SK-N-SH (cell line): ENCODE results near the gene PPP3R1. TPM values are rescaled to one million over a fixed set of nuclear protein-coding genes. Genes with fewer than 3 reads are reported as not detected.
A peak's percentile ranks its signal among the peaks of the same experiment; 100 is the strongest.

Source experiments
- CTCF ChIA-PET: fragments of 300-600, 350-600 bp; formaldehyde crosslinking; extraction: SDS; loops from one replicate; lab custom pipeline; 2021; lab: Yijun Ruan, JAX
- POLR2A ChIA-PET: fragments of 350-600 bp; sonication (Branson Sonifier 250); formaldehyde crosslinking; extraction: SDS; loops from one replicate; lab custom pipeline; 2020; ENCODE audit warnings: antibody characterized with exemption, inconsistent platforms; lab: Yijun Ruan, JAX
- DNase-seq: peaks from one replicate; pipeline ENCODE4 v3.0.0; 2012
- H2AFZ ChIP-seq: fragments of 200-600 bp; sonication (generic); 2 replicates; pipeline ENCODE4 v1.8.1; 2016; ENCODE audit warnings: antibody characterized with exemption, mild to moderate bottlenecking, low read depth
- H3F3A ChIP-seq: fragments of 200-600 bp; sonication (generic); replicated peaks from 2 replicates; pipeline ENCODE3; 2016; ENCODE audit warnings: antibody characterized with exemption, mild to moderate bottlenecking; ENCODE audit not compliant: insufficient read depth
- H3K27ac ChIP-seq, 2 experiments: fragments of 200-500 bp in 1 of 2; fragments of 200-600 bp in 1 of 2; sonication (Bioruptor generic) in 1 of 2; sonication (generic), shearing (Covaris generic) in 1 of 2; 2 replicates each; pipeline versions ENCODE4 v1.5.1 to v1.6.1; 2014 to 2016; ENCODE audit warnings: low read depth in 2 of 2, inconsistent platforms in 1 of 2, low read length in 1 of 2, mild to moderate bottlenecking in 1 of 2, mixed read lengths in 1 of 2
- H3K27me3 ChIP-seq: fragments of 200-600 bp; sonication (generic), shearing (Covaris generic); 2 replicates; pipeline ENCODE4 v1.6.1; 2016; ENCODE audit warnings: mixed run types; ENCODE audit not compliant: insufficient read depth
- H3K36me3 ChIP-seq, 2 experiments: fragments of 200-500 bp in 1 of 2; fragments of 200-600 bp in 1 of 2; sonication (Bioruptor generic) in 1 of 2; sonication (generic) in 1 of 2; replicated peaks in 1 of 2; 2 replicates each; pipeline versions ENCODE3 to v1.5.1; 2014 to 2016; ENCODE audit warnings: low read length in 1 of 2, mild to moderate bottlenecking in 1 of 2; ENCODE audit not compliant: insufficient read depth in 2 of 2, control insufficient read depth in 1 of 2
- H3K4me1 ChIP-seq, 2 experiments: fragments of 200-500 bp in 1 of 2; fragments of 200-600 bp in 1 of 2; sonication (Bioruptor generic) in 1 of 2; sonication (generic), shearing (Covaris generic) in 1 of 2; 2 replicates each; pipeline versions ENCODE4 v1.5.1 to v1.6.1; 2014 to 2016; ENCODE audit warnings: low read depth in 1 of 2, low read length in 1 of 2, mixed run types in 1 of 2; ENCODE audit not compliant: insufficient read depth in 2 of 2, control insufficient read depth in 1 of 2
- H3K4me2 ChIP-seq: fragments of 200-600 bp; sonication (generic), shearing (Covaris generic); 2 replicates; pipeline ENCODE4 v1.6.1; 2017; ENCODE audit warnings: mixed run types
- H3K4me3 ChIP-seq, 2 experiments: fragments of 200-500 bp in 1 of 2; fragments of 200-600 bp in 1 of 2; sonication (Bioruptor generic) in 1 of 2; sonication (generic), shearing (Covaris generic) in 1 of 2; 2 replicates each; pipeline versions ENCODE4 v1.5.1 to v1.8.1; 2014 to 2016; ENCODE audit warnings: low read depth in 2 of 2, inconsistent platforms in 1 of 2, low read length in 1 of 2, mild to moderate bottlenecking in 1 of 2, mixed read lengths in 1 of 2, moderate library complexity in 1 of 2
- H3K79me2 ChIP-seq: fragments of 200-600 bp; sonication (generic); 2 replicates; pipeline ENCODE4 v1.8.1; 2017; ENCODE audit warnings: mild to moderate bottlenecking; ENCODE audit not compliant: insufficient read depth
- H3K9ac ChIP-seq: fragments of 200-600 bp; sonication (generic); 2 replicates; pipeline ENCODE4 v1.6.1; 2017; ENCODE audit warnings: mixed run types
- H3K9me2 ChIP-seq: fragments of 200-600 bp; sonication (generic); 2 replicates; pipeline ENCODE4 v1.6.1; 2017; ENCODE audit warnings: mixed run types
- H3K9me3 ChIP-seq: fragments of 200-600 bp; sonication (generic); 2 replicates; pipeline ENCODE4 v1.6.1; 2017; ENCODE audit warnings: mixed run types, mild to moderate bottlenecking, moderate library complexity
- H4K20me1 ChIP-seq: fragments of 200-600 bp; sonication (generic); 2 replicates; pipeline ENCODE4 v1.6.1; 2017; ENCODE audit warnings: mild to moderate bottlenecking, mixed run types; ENCODE audit not compliant: insufficient read depth
- EP300 ChIP-seq, 2 experiments: IDR thresholded peaks; 2 replicates each; pipeline versions ENCODE4 v1.4.0 to v1.6.1; 2012; ENCODE audit warnings: borderline replicate concordance in 1 of 2, low read depth in 1 of 2, low read length in 1 of 2
- EZH2phosphoT487 ChIP-seq: fragments of 200-600 bp; sonication (generic); IDR thresholded peaks from 2 replicates; pipeline ENCODE4 v1.6.1; 2017; ENCODE audit warnings: low read depth, mixed run types, mild to moderate bottlenecking, antibody characterized with exemption, moderate library complexity, borderline replicate concordance
- GABPA ChIP-seq: IDR thresholded peaks from 2 replicates; pipeline ENCODE4 v1.4.0; 2012; ENCODE audit warnings: low read depth, mild to moderate bottlenecking
- JUND ChIP-seq: IDR thresholded peaks from 2 replicates; pipeline ENCODE4 v1.4.0; 2012
- MXI1 ChIP-seq: IDR thresholded peaks from 2 replicates; pipeline ENCODE4 v1.6.1; 2012; ENCODE audit warnings: mild to moderate bottlenecking, low read depth, low read length, improper control_type of control experiment
- RCOR1 ChIP-seq: fragments of 150-350 bp; IDR thresholded peaks from 2 replicates; pipeline ENCODE4 v1.6.1; 2017; ENCODE audit warnings: antibody characterized with exemption, low read length
- RFX5 ChIP-seq: IDR thresholded peaks from 2 replicates; pipeline ENCODE4 v1.6.1; 2012; ENCODE audit warnings: mild to moderate bottlenecking, improper control_type of control experiment, low read length
- SMC3 ChIP-seq: IDR thresholded peaks from 2 replicates; pipeline ENCODE4 v1.6.1; 2012; ENCODE audit warnings: low read depth, low read length, improper control_type of control experiment
- WGBS: methylation state at CpG from one replicate; pipeline ENCODE4 v1.1.6; 2017; ENCODE audit warnings: low lambda C conversion rate; 5-methylcytosine and 5-hydroxymethylcytosine counted together
- polyA plus RNA-seq, 3 experiments: library from polyadenylated mRNA; depleted of rRNA; stranded (reverse); fragments of >200 nt; gene quantifications; 2 replicates each; pipeline ENCODE4 v1.2.3, GENCODE V29; 2012
- TF ChIP-seq, protein P1 (sequence below): IDR thresholded peaks from 2 replicates; pipeline ENCODE4 v1.6.1; 2012; ENCODE audit warnings: mild to moderate bottlenecking, low read depth, low read length, moderate library complexity
- TF ChIP-seq, protein P2 (sequence below): fragments of 150-350 bp; IDR thresholded peaks from 2 replicates; pipeline ENCODE4 v1.6.1; 2016; ENCODE audit warnings: mild to moderate bottlenecking, low read depth, low read length
- TF ChIP-seq, protein P3 (sequence below): fragments of 200-600 bp; sonication (generic); IDR thresholded peaks from 2 replicates; pipeline ENCODE4 v1.6.1; 2017; ENCODE audit warnings: antibody characterized with exemption, mild to moderate bottlenecking, moderate library complexity

The PPP3R1 gene
- polyA plus RNA-seq, 1 of the 3 experiments (the other 2 are of a cell fraction), result 12.0 TPM

DNA sequence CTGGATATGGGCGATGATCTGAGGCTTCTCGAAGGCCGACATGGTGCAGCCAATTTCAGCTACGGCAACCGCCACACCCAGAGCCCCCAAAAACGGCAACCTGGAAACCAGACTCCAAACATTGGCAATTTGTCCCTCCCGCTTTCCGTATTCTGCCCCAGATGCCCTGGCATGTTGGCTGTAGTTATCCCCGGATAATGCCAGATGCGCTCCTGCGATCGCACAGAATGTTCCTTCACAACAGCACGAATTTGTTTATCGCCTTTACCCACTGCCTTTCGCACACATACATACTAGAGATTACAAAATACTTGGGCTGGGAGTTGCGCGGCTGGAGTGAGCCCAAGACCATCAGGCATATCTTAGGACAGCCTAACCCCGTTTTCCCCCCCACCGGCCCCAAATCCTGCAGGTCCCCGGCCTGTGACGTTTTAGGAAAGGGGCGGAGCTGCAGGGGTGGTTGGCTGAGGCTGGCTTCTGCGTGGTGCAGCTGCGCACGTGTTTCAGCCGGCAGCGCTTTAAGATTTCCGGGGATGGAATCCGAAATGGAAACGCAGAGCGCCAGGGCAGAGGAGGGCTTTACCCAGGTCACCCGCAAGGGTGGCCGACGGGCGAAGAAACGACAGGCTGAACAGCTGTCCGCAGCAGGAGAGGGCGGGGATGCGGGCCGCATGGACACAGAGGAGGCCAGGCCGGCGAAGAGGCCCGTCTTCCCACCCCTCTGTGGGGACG is 94.8 kb downstream of the PPP3R1 start, which contains the start of gene PNO1 (continued):
- TF ChIP-seq, protein P1, sequence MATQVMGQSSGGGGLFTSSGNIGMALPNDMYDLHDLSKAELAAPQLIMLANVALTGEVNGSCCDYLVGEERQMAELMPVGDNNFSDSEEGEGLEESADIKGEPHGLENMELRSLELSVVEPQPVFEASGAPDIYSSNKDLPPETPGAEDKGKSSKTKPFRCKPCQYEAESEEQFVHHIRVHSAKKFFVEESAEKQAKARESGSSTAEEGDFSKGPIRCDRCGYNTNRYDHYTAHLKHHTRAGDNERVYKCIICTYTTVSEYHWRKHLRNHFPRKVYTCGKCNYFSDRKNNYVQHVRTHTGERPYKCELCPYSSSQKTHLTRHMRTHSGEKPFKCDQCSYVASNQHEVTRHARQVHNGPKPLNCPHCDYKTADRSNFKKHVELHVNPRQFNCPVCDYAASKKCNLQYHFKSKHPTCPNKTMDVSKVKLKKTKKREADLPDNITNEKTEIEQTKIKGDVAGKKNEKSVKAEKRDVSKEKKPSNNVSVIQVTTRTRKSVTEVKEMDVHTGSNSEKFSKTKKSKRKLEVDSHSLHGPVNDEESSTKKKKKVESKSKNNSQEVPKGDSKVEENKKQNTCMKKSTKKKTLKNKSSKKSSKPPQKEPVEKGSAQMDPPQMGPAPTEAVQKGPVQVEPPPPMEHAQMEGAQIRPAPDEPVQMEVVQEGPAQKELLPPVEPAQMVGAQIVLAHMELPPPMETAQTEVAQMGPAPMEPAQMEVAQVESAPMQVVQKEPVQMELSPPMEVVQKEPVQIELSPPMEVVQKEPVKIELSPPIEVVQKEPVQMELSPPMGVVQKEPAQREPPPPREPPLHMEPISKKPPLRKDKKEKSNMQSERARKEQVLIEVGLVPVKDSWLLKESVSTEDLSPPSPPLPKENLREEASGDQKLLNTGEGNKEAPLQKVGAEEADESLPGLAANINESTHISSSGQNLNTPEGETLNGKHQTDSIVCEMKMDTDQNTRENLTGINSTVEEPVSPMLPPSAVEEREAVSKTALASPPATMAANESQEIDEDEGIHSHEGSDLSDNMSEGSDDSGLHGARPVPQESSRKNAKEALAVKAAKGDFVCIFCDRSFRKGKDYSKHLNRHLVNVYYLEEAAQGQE, result 0 out of 2 replicates have a peak, but pooled peaks have one; percentile 4
- no peak for TF ChIP-seq EZH2phosphoT487
- TF ChIP-seq GABPA, result no peak; the same call in 1 of the 2 replicates
- TF ChIP-seq, protein P2, sequence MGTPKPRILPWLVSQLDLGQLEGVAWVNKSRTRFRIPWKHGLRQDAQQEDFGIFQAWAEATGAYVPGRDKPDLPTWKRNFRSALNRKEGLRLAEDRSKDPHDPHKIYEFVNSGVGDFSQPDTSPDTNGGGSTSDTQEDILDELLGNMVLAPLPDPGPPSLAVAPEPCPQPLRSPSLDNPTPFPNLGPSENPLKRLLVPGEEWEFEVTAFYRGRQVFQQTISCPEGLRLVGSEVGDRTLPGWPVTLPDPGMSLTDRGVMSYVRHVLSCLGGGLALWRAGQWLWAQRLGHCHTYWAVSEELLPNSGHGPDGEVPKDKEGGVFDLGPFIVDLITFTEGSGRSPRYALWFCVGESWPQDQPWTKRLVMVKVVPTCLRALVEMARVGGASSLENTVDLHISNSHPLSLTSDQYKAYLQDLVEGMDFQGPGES, result no peak
- TF ChIP-seq JUND, result no peak
- TF ChIP-seq MXI1, result peak; percentile 100
- TF ChIP-seq RFX5, result 0 out of 2 replicates have a peak, but pooled peaks have one; percentile 41

DNA sequence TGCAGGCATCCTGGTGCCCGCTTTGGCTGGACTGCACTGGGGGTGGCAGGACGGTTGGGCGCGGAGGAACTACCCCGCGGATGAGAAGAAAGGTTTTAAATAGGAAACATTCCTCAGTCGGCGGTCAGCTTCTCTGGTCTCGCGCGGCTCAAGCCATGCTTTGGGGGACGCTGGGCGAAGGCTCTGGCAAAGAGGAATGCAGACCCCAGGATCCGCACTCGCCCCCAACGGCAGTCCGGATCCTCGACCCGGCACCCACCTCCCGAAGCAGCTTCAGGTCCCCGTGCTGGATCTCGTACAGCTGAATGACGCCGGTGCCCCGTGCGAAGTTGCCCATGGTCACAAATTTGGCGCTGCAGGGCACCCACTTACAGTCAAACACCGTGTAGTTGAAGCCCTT is 95.3 kb downstream of the PPP3R1 start:
- 5% methylated on average over 18 of the region's 28 CpGs for WGBS
- H3K79me2 ChIP-seq, result peaks cover 79% of the 10 kb centered on the region
- no peaks in the 10 kb centered on the region for H3F3A ChIP-seq
- peaks cover 0 to 5% of the 10 kb centered on the region in 2 experiments; a peak in 2 of 4 replicates for H3K4me1 ChIP-seq
- H4K20me1 ChIP-seq, result no peaks in the 10 kb centered on the region
- POLR2A ChIA-PET, result interaction anchor here (0.5 to 1.9 kb wide), 4 partner anchors 10 to 840 kb away, joined by 3 to 6 read pairs (median 6); partner anchors contain the start of gene CNRIP1
- no peaks in the 10 kb centered on the region for H3K27me3 ChIP-seq
- peak overlapping the region; percentile 87 for H3K9ac ChIP-seq
- H3K4me3 ChIP-seq, result peak overlapping the region; percentile 90 to 97
- no peak for TF ChIP-seq RCOR1
- no peak for TF ChIP-seq SMC3
- no peak for TF ChIP-seq RFX5
- TF ChIP-seq EP300 (IDR thresholded peaks at IDR 0.05; ENCODE audit: borderline replicate concordance in 1 of 2, low read depth in 1 of 2, low read length in 1 of 2), result no peak
- 0 out of 2 replicates have a peak, but pooled peaks have one; percentile 39 for TF ChIP-seq MXI1
- TF ChIP-seq, protein P3, sequence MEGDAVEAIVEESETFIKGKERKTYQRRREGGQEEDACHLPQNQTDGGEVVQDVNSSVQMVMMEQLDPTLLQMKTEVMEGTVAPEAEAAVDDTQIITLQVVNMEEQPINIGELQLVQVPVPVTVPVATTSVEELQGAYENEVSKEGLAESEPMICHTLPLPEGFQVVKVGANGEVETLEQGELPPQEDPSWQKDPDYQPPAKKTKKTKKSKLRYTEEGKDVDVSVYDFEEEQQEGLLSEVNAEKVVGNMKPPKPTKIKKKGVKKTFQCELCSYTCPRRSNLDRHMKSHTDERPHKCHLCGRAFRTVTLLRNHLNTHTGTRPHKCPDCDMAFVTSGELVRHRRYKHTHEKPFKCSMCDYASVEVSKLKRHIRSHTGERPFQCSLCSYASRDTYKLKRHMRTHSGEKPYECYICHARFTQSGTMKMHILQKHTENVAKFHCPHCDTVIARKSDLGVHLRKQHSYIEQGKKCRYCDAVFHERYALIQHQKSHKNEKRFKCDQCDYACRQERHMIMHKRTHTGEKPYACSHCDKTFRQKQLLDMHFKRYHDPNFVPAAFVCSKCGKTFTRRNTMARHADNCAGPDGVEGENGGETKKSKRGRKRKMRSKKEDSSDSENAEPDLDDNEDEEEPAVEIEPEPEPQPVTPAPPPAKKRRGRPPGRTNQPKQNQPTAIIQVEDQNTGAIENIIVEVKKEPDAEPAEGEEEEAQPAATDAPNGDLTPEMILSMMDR, result 0 out of 2 replicates have a peak, but pooled peaks have one; percentile 11
- TF ChIP-seq, all 33 proteins: peak for 2
- Histone ChIP-seq H2AFZ (peak overlapping the region; percentile 87), H3K4me2 (peak overlapping the region; percentile 83), H3K9me3 (no peaks in the 10 kb centered on the region), H3K27ac (peak overlapping the region; percentile 94 to 97), H3K9me2 (no peaks in the 10 kb centered on the region), H3K36me3 (peaks cover 15 to 35% of the 10 kb centered on the region in 2 experiments)
- DNase-seq, result peak; percentile 65
- CTCF ChIA-PET, result interaction anchor here (1.1 to 3.1 kb wide), 7 partner anchors 16 to 284 kb away, joined by 3 to 11 read pairs (median 6); no protein-coding TSS in a partner anchor
